ENCODE data around the gene GALNT18. TPM values are rescaled to one million over a fixed set of nuclear protein-coding genes. Genes with fewer than 3 reads are reported as not detected.

Gene GALNT18

GRCh38 chr11:11227296-11228085 lies 394.3 kb downstream of the GALNT18 start:
- no peaks in the 10 kb centered on the region for H3K27me3 ChIP-seq (ENCODE audit: insufficient read depth, poor library complexity, severe bottlenecking)
- TF ChIP-seq GABPA (IDR thresholded peaks at IDR 0.05; ENCODE audit: low read depth) (no peak), CTCF (IDR thresholded peaks at IDR 0.05; ENCODE audit: insufficient read depth, low read length) (no peak), SPI1 (IDR thresholded peaks at IDR 0.05; ENCODE audit: borderline replicate concordance, low read depth) (no peak), REST (IDR thresholded peaks at IDR 0.05; ENCODE audit: insufficient replicate concordance, low read depth) (no peak), POLR2AphosphoS5 (IDR thresholded peaks at IDR 0.05; ENCODE audit: low read depth) (no peak)
- DNase-seq (ENCODE audit: low read depth in 1 of 2, low spot score in 1 of 2), result no peak
- H3K27ac ChIP-seq (replicated peaks), result no peak overlapping the region
- H3K4me3 ChIP-seq (replicated peaks; ENCODE audit: insufficient read depth, low read length), result no peak overlapping the region

Small RNA genes within 50 kb of the gene (microRNA-seq; reads per million reads assigned to microRNA genes)
- gene MIR4299, result not detected
